MM.1S (cell line): ENCODE results near the gene TCF7L2.

Source experiments
- DNase-seq: peaks from one replicate; pipeline ENCODE4 v3.0.0-alpha.2; 2015
- H2AFZ ChIP-seq: fragments of 300-600 bp; sonication (generic); 2 replicates; pipeline ENCODE4 v1.6.0; 2016; ENCODE audit warnings: antibody characterized with exemption, low read length
- H3F3A ChIP-seq: fragments of 300-600 bp; sonication (generic); 2 replicates; pipeline ENCODE4 v1.6.1; 2016; ENCODE audit warnings: mild to moderate bottlenecking, antibody characterized with exemption, low read length, moderate library complexity, mixed read lengths; ENCODE audit not compliant: insufficient read depth
- H3K27ac ChIP-seq: fragments of 300-600 bp; sonication (generic); 2 replicates; pipeline ENCODE4 v1.5.1; 2016; ENCODE audit warnings: mild to moderate bottlenecking, low read length
- H3K27me3 ChIP-seq: fragments of 300-600 bp; sonication (generic); replicated peaks from 2 replicates; pipeline ENCODE4 v1.6.0; 2016; ENCODE audit warnings: low read length; ENCODE audit not compliant: insufficient read depth
- H3K36me3 ChIP-seq: fragments of 300-600 bp; sonication (generic); replicated peaks from 2 replicates; pipeline ENCODE4 v1.6.1; 2016; ENCODE audit warnings: mild to moderate bottlenecking, low read length, mixed read lengths; ENCODE audit not compliant: insufficient read depth
- H3K4me1 ChIP-seq: fragments of 300-600 bp; sonication (generic); 2 replicates; pipeline ENCODE4 v1.6.1; 2016; ENCODE audit warnings: low read length, mixed read lengths
- H3K4me2 ChIP-seq: fragments of 300-600 bp; sonication (generic); 2 replicates; pipeline ENCODE4 v1.6.0; 2016; ENCODE audit warnings: low read depth, low read length
- H3K4me3 ChIP-seq: fragments of 300-600 bp; sonication (generic); 2 replicates; pipeline ENCODE4 v1.5.1; 2016; ENCODE audit warnings: low read length, mixed read lengths
- H3K79me2 ChIP-seq: fragments of 300-600 bp; sonication (generic); 2 replicates; pipeline ENCODE4 v1.6.1; 2016; ENCODE audit warnings: mixed run types, low read length, mixed read lengths
- H3K9ac ChIP-seq: fragments of 300-600 bp; sonication (generic); 2 replicates; pipeline ENCODE4 v1.6.1; 2016; ENCODE audit warnings: low read length, mixed read lengths
- H3K9me2 ChIP-seq: fragments of 300-600 bp; sonication (generic); replicated peaks from 2 replicates; pipeline ENCODE4 v1.6.1; 2016; ENCODE audit warnings: mild to moderate bottlenecking, low read length, mixed read lengths; ENCODE audit not compliant: insufficient read depth
- H3K9me3 ChIP-seq: fragments of 300-600 bp; sonication (generic); replicated peaks from 2 replicates; pipeline ENCODE4 v1.6.1; 2016; ENCODE audit warnings: mild to moderate bottlenecking, low read length, mixed read lengths; ENCODE audit not compliant: insufficient read depth
- H4K20me1 ChIP-seq: fragments of 300-600 bp; sonication (generic); 2 replicates; pipeline ENCODE4 v1.6.1; 2016; ENCODE audit warnings: mild to moderate bottlenecking, low read length, moderate library complexity, mixed read lengths; ENCODE audit not compliant: insufficient read depth
- CTCF ChIP-seq: fragments of 300-600 bp; sonication (generic); IDR thresholded peaks from 2 replicates; pipeline ENCODE4 v1.5.1; 2016; ENCODE audit warnings: antibody characterized with exemption, low read length, mixed read lengths
- EZH2 ChIP-seq: fragments of 300-600 bp; sonication (generic); optimal IDR thresholded peaks from 2 replicates; pipeline ENCODE3; 2017; ENCODE audit warnings: low read depth, mild to moderate bottlenecking, antibody characterized with exemption, low read length, mixed read lengths
- EZH2phosphoT487 ChIP-seq: fragments of 300-600 bp; sonication (generic); IDR thresholded peaks from 2 replicates; pipeline ENCODE4 v1.6.1; 2018; ENCODE audit warnings: antibody characterized with exemption, low read length

Gene TCF7L2

GRCh38 chr10:113056441-113057021 lies 106.5 kb downstream of the TCF7L2 start:
- H3K9ac ChIP-seq, result no peak overlapping the region
- no peaks in the 10 kb centered on the region for H3K9me3 ChIP-seq
- no peak overlapping the region for H3K4me3 ChIP-seq
- no peak overlapping the region for H2AFZ ChIP-seq
- H3K4me2 ChIP-seq, result no peak overlapping the region
- TF ChIP-seq EZH2phosphoT487, result no peak
- no peak for TF ChIP-seq EZH2
- no peak for TF ChIP-seq CTCF
- no peaks in the 10 kb centered on the region for H3K36me3 ChIP-seq
- no peaks in the 10 kb centered on the region for H4K20me1 ChIP-seq
- H3K27me3 ChIP-seq, result no peaks in the 10 kb centered on the region
- no peaks in the 10 kb centered on the region for H3K79me2 ChIP-seq
- H3K27ac ChIP-seq, result no peak overlapping the region
- no peaks in the 10 kb centered on the region for H3K4me1 ChIP-seq
- no peak for DNase-seq
- no peaks in the 10 kb centered on the region for H3K9me2 ChIP-seq
- H3F3A ChIP-seq, result no peaks in the 10 kb centered on the region

GRCh38 chr10:113057948-113058522 lies 108.0 kb downstream of the TCF7L2 start:
- Histone ChIP-seq H3K9ac (no peak overlapping the region), H3K4me2 (no peak overlapping the region), H4K20me1 (no peaks in the 10 kb centered on the region), H3F3A (no peaks in the 10 kb centered on the region), H3K79me2 (no peaks in the 10 kb centered on the region), H3K27me3 (no peaks in the 10 kb centered on the region), H3K9me2 (no peaks in the 10 kb centered on the region), H3K36me3 (no peaks in the 10 kb centered on the region), H2AFZ (no peak overlapping the region), H3K9me3 (no peaks in the 10 kb centered on the region), H3K27ac (no peak overlapping the region), H3K4me3 (no peak overlapping the region), H3K4me1 (no peaks in the 10 kb centered on the region)
- DNase-seq, result no peak
- TF ChIP-seq EZH2, result no peak
- no peak for TF ChIP-seq EZH2phosphoT487
- TF ChIP-seq CTCF, result no peak

GRCh38 chr10:113058523-113059370 lies 108.7 kb downstream of the TCF7L2 start:
- H3K79me2 ChIP-seq, result no peaks in the 10 kb centered on the region
- TF ChIP-seq CTCF, result no peak
- no peaks in the 10 kb centered on the region for H3K36me3 ChIP-seq
- H3K27ac ChIP-seq, result no peak overlapping the region
- no peaks in the 10 kb centered on the region for H3K9me3 ChIP-seq
- H4K20me1 ChIP-seq, result no peaks in the 10 kb centered on the region
- H3K4me2 ChIP-seq, result no peak overlapping the region
- no peaks in the 10 kb centered on the region for H3F3A ChIP-seq
- no peak overlapping the region for H3K9ac ChIP-seq
- H2AFZ ChIP-seq, result no peak overlapping the region
- DNase-seq, result no peak
- H3K27me3 ChIP-seq, result no peaks in the 10 kb centered on the region
- H3K9me2 ChIP-seq, result no peaks in the 10 kb centered on the region
- no peaks in the 10 kb centered on the region for H3K4me1 ChIP-seq
- H3K4me3 ChIP-seq, result no peak overlapping the region
